A549 (cell line): ENCODE data around the gene SRPK1.

ENCODE experiments used
- CBX8 ChIP-seq: fragments of 200-600 bp; sonication (generic); IDR thresholded peaks from 2 replicates; pipeline ENCODE4 v1.6.1; 2016
- CEBPB ChIP-seq, 2 experiments: fragments of >200 bp in 1 of 2; sonication (Bioruptor Twin) in 1 of 2; formaldehyde crosslinking in 1 of 2; IDR thresholded peaks; 2 replicates each; pipeline ENCODE4 v1.6.1; 2012 to 2016
- CTCF ChIP-seq: fragments of >200 bp; sonication (Bioruptor Twin); formaldehyde crosslinking; IDR thresholded peaks from 3 replicates; pipeline ENCODE4 v1.5.1; 2016
- EP300 ChIP-seq, 2 experiments: fragments of >200 bp; sonication (Bioruptor Twin); formaldehyde crosslinking; IDR thresholded peaks; 2 replicates in 1 of 2; 3 replicates in 1 of 2; pipeline ENCODE4 v1.6.1; 2016 to 2017
- HDAC2 ChIP-seq: fragments of 200-600 bp; sonication (generic); IDR thresholded peaks from 2 replicates; pipeline ENCODE4 v1.6.1; 2016
- KDM1A ChIP-seq: fragments of 200-600 bp; sonication (generic); IDR thresholded peaks from 2 replicates; pipeline ENCODE4 v1.6.1; 2016; ENCODE audit warnings: low read depth, mild to moderate bottlenecking
- KDM5A ChIP-seq: fragments of 200-600 bp; sonication (generic); IDR thresholded peaks from 2 replicates; pipeline ENCODE4 v1.6.1; 2016; ENCODE audit warnings: antibody characterized with exemption, mild to moderate bottlenecking
- MYC ChIP-seq: IDR thresholded peaks from 2 replicates; pipeline ENCODE4 v1.6.1; 2012; ENCODE audit warnings: mild to moderate bottlenecking, inconsistent platforms, low read length, improper control_type of control experiment, borderline replicate concordance
- POLR2A ChIP-seq: IDR thresholded peaks from 2 replicates; pipeline ENCODE4 v1.6.1; 2012; ENCODE audit warnings: mild to moderate bottlenecking, low read length
- RAD21 ChIP-seq, 2 experiments: fragments of >200 bp in 1 of 2; sonication (Bioruptor Twin) in 1 of 2; formaldehyde crosslinking in 1 of 2; IDR thresholded peaks in 1 of 2; conservative IDR thresholded peaks in 1 of 2; 2 replicates in 1 of 2; 3 replicates in 1 of 2; pipeline ENCODE4 v1.6.1; 2012 to 2018; ENCODE audit warnings: inconsistent platforms in 1 of 2
- RFX5 ChIP-seq: fragments of 450-650 bp; IDR thresholded peaks from 2 replicates; pipeline ENCODE4 v1.7.1; 2014; ENCODE audit warnings: antibody characterized with exemption, mild to moderate bottlenecking, moderate library complexity
- TF ChIP-seq, protein P1 (sequence below): fragments of 150-350 bp; IDR thresholded peaks from 2 replicates; pipeline ENCODE4 v1.6.1; 2014; ENCODE audit warnings: low read depth, mild to moderate bottlenecking, low read length
- TF ChIP-seq, protein P2 (sequence below): fragments of 250-450 bp; sonication (Bioruptor Pico); IDR thresholded peaks from 2 replicates; pipeline ENCODE4 v1.5.0; 2020; ENCODE audit warnings: low read depth, mild to moderate bottlenecking, moderate library complexity

DNA sequence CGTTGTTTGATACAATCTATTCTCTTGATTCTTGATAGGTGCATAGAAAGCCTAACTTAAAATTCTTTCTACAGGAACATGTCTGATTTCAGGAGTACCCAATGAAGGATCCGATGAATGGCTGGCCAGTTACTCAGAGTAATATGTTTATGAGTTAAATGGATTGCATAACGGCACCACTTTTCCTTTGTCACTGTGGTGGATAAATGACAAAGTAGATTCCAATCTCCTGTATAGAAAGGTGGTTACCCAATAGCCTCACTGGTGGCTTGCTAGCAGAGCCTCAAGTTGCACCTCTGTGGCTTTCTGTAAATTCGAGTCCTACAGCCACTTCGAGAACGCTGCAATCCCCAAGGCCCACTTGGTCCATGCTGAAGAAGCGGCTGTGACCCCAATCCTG is 87.4 kb downstream of the SRPK1 start:
- no peak for TF ChIP-seq EP300 (IDR thresholded peaks at IDR 0.05)
- TF ChIP-seq, protein P1, sequence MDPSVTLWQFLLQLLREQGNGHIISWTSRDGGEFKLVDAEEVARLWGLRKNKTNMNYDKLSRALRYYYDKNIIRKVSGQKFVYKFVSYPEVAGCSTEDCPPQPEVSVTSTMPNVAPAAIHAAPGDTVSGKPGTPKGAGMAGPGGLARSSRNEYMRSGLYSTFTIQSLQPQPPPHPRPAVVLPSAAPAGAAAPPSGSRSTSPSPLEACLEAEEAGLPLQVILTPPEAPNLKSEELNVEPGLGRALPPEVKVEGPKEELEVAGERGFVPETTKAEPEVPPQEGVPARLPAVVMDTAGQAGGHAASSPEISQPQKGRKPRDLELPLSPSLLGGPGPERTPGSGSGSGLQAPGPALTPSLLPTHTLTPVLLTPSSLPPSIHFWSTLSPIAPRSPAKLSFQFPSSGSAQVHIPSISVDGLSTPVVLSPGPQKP: no peak
- TF ChIP-seq POLR2A: no peak
- TF ChIP-seq RAD21 (conservative IDR thresholded peaks at IDR 0.05 in 1 of 2, IDR thresholded peaks at IDR 0.05 in 1 of 2): no peak
- TF ChIP-seq CTCF: no peak
- no peak for TF ChIP-seq CBX8
- TF ChIP-seq, protein P2, sequence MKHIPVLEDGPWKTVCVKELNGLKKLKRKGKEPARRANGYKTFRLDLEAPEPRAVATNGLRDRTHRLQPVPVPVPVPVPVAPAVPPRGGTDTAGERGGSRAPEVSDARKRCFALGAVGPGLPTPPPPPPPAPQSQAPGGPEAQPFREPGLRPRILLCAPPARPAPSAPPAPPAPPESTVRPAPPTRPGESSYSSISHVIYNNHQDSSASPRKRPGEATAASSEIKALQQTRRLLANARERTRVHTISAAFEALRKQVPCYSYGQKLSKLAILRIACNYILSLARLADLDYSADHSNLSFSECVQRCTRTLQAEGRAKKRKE: no peak
- no peak for TF ChIP-seq KDM5A
- TF ChIP-seq MYC: no peak
- TF ChIP-seq CEBPB (IDR thresholded peaks at IDR 0.05): no peak
- no peak for TF ChIP-seq RFX5
- no peak for TF ChIP-seq HDAC2
- TF ChIP-seq KDM1A: no peak
